ENCODE data around the gene TWIST2. TPM values are rescaled to one million over a fixed set of nuclear protein-coding genes. Genes with fewer than 3 reads are reported as not detected.

TWIST2 gene
- total and polyA plus RNA-seq, 5 donors = 3.1 to 6.3 (median 5.0) TPM

GRCh38 chr2:238925816-238926521 lies 78.1 kb downstream of the TWIST2 start:
- 89% methylated on average over 20 of the region's 20 CpGs for WGBS
- no peak for DNase-seq
- Histone ChIP-seq H3K4me3 (ENCODE audit: low read length) (no peak overlapping the region), H3K27ac (ENCODE audit: low read length) (no peak overlapping the region), H3K4me1 (ENCODE audit: control insufficient read depth, insufficient read depth, low read length) (peaks cover 5% of the 10 kb centered on the region), H3K27me3 (ENCODE audit: control insufficient read depth, insufficient read depth) (no peaks in the 10 kb centered on the region), H3K9me3 (ENCODE audit: control insufficient read depth, low read length) (no peaks in the 10 kb centered on the region)
- intact Hi-C loops (cut with DNase I) = no loop called here
- ATAC-seq = no peak

GRCh38 chr2:238926761-238927611 lies 79.1 kb downstream of the TWIST2 start:
- Histone ChIP-seq H3K4me1 (ENCODE audit: control insufficient read depth, insufficient read depth, low read length) (peaks cover 5% of the 10 kb centered on the region), H3K27me3 (ENCODE audit: control insufficient read depth, insufficient read depth) (no peaks in the 10 kb centered on the region), H3K4me3 (ENCODE audit: low read length) (no peak overlapping the region), H3K9me3 (ENCODE audit: control insufficient read depth, low read length) (no peaks in the 10 kb centered on the region), H3K27ac (ENCODE audit: low read length) (no peak overlapping the region)
- intact Hi-C loops (cut with DNase I) = no loop called here
- 89% methylated on average over 24 of the region's 24 CpGs for WGBS
- peak in 1 of 3 donors; percentile 34 for DNase-seq
- no peak for ATAC-seq

- no peak overlapping the region for H3K4me3 ChIP-seq (ENCODE audit: low read length)
- H3K27ac ChIP-seq (ENCODE audit: low read length) = no peak overlapping the region
- no peaks in the 10 kb centered on the region for H3K27me3 ChIP-seq (ENCODE audit: control insufficient read depth, insufficient read depth)
- H3K9me3 ChIP-seq (ENCODE audit: control insufficient read depth, low read length) = no peaks in the 10 kb centered on the region
- 89% methylated on average over 14 of the region's 14 CpGs for WGBS
- peaks cover 5% of the 10 kb centered on the region for H3K4me1 ChIP-seq (ENCODE audit: control insufficient read depth, insufficient read depth, low read length)
- ATAC-seq (no peak), DNase-seq (peak in 1 of 3 donors; percentile 40)
- intact Hi-C loops (cut with DNase I) = no loop called here
Measured at GRCh38 chr2:238927746-238928519, 80.0 kb downstream of the TWIST2 start.

- ATAC-seq = no peak
- peaks cover 5% of the 10 kb centered on the region for H3K4me1 ChIP-seq (ENCODE audit: control insufficient read depth, insufficient read depth, low read length)
- intact Hi-C loops (cut with DNase I) = no loop called here
- H3K27ac ChIP-seq (ENCODE audit: low read length) = peak overlapping the region; percentile 73
- H3K27me3 ChIP-seq (ENCODE audit: control insufficient read depth, insufficient read depth) = no peaks in the 10 kb centered on the region
- DNase-seq = peak in 1 of 3 donors; percentile 57
- H3K9me3 ChIP-seq (ENCODE audit: control insufficient read depth, low read length) = no peaks in the 10 kb centered on the region
- no peak overlapping the region for H3K4me3 ChIP-seq (ENCODE audit: low read length)
- WGBS = 72% methylated on average over 18 of the region's 18 CpGs
Measured at GRCh38 chr2:238928520-238929241, 80.8 kb downstream of the TWIST2 start.

GRCh38 chr2:238929242-238930081 lies 81.6 kb downstream of the TWIST2 start:
- peak; percentile 91 to 96 for ATAC-seq
- Histone ChIP-seq H3K4me1 (ENCODE audit: control insufficient read depth, insufficient read depth, low read length) (peaks cover 5% of the 10 kb centered on the region), H3K9me3 (ENCODE audit: control insufficient read depth, low read length) (no peaks in the 10 kb centered on the region), H3K27ac (ENCODE audit: low read length) (peak overlapping the region; percentile 73), H3K4me3 (ENCODE audit: low read length) (no peak overlapping the region), H3K27me3 (ENCODE audit: control insufficient read depth, insufficient read depth) (no peaks in the 10 kb centered on the region)
- 38% methylated on average over 12 of the region's 12 CpGs for WGBS
- intact Hi-C loops (cut with DNase I) = no loop called here
- DNase-seq = peak; percentile 82 to 88 (median 86)

GRCh38 chr2:238930216-238930615 lies 82.3 kb downstream of the TWIST2 start:
- intact Hi-C loops (cut with DNase I) = no loop called here
- Histone ChIP-seq H3K4me1 (ENCODE audit: control insufficient read depth, insufficient read depth, low read length) (peaks cover 5% of the 10 kb centered on the region), H3K27me3 (ENCODE audit: control insufficient read depth, insufficient read depth) (no peaks in the 10 kb centered on the region), H3K27ac (ENCODE audit: low read length) (no peak overlapping the region), H3K4me3 (ENCODE audit: low read length) (no peak overlapping the region), H3K9me3 (ENCODE audit: control insufficient read depth, low read length) (no peaks in the 10 kb centered on the region)
- WGBS = 81% methylated on average over 6 of the region's 6 CpGs
- no peak for ATAC-seq
- DNase-seq = no peak

- Histone ChIP-seq H3K4me3 (ENCODE audit: low read length) (no peak overlapping the region), H3K9me3 (ENCODE audit: control insufficient read depth, low read length) (no peaks in the 10 kb centered on the region), H3K27ac (ENCODE audit: low read length) (no peak overlapping the region), H3K4me1 (ENCODE audit: control insufficient read depth, insufficient read depth, low read length) (no peaks in the 10 kb centered on the region), H3K27me3 (ENCODE audit: control insufficient read depth, insufficient read depth) (no peaks in the 10 kb centered on the region)
- WGBS = 90% methylated on average over 15 of the region's 15 CpGs
- DNase-seq (peak in 2 of 3 donors; percentile 3 to 38), ATAC-seq (no peak)
- intact Hi-C loops (cut with DNase I) = no loop called here
Measured at GRCh38 chr2:238936162-238937052, 88.5 kb downstream of the TWIST2 start.

- Histone ChIP-seq H3K4me3 (ENCODE audit: low read length) (no peak overlapping the region), H3K27ac (ENCODE audit: low read length) (no peak overlapping the region), H3K4me1 (ENCODE audit: control insufficient read depth, insufficient read depth, low read length) (no peaks in the 10 kb centered on the region), H3K27me3 (ENCODE audit: control insufficient read depth, insufficient read depth) (no peaks in the 10 kb centered on the region), H3K9me3 (ENCODE audit: control insufficient read depth, low read length) (no peaks in the 10 kb centered on the region)
- 53% methylated on average over 9 of the region's 9 CpGs for WGBS
- peak in 2 of 3 donors; percentile 33 to 76 for DNase-seq
- intact Hi-C loops (cut with DNase I) = no loop called here
- ATAC-seq = peak; percentile 2 to 5
Measured at GRCh38 chr2:238938003-238938400, 90.1 kb downstream of the TWIST2 start.

- WGBS = 58% methylated on average over 21 of the region's 21 CpGs
- intact Hi-C loops (cut with DNase I) = no loop called here
- no peaks in the 10 kb centered on the region for H3K27me3 ChIP-seq (ENCODE audit: control insufficient read depth, insufficient read depth)
- ATAC-seq (peak; percentile 93 to 95), DNase-seq (peak; percentile 91 to 96 (median 92))
- H3K9me3 ChIP-seq (ENCODE audit: control insufficient read depth, low read length) = no peaks in the 10 kb centered on the region
- H3K4me3 ChIP-seq (ENCODE audit: low read length) = no peak overlapping the region
- no peak overlapping the region for H3K27ac ChIP-seq (ENCODE audit: low read length)
- no peaks in the 10 kb centered on the region for H3K4me1 ChIP-seq (ENCODE audit: control insufficient read depth, insufficient read depth, low read length)
Measured at GRCh38 chr2:238938401-238939055, 90.6 kb downstream of the TWIST2 start.

All from right cardiac atrium (tissue), 5 donors.